PC-9 (cell line): Measurements from ENCODE around the gene MRPL27.
"Not testable (repeated sequence)": the region's sequence is repeated elsewhere in the genome, so short reads cannot be mapped to it uniquely, and the experiment has no call there.

Experiments
- EZH2 ChIP-seq: fragments of 200-600 bp; sonication (generic); IDR thresholded peaks from 2 replicates; pipeline ENCODE4 v1.8.0; 2017; ENCODE audit warnings: antibody characterized with exemption, low read depth
- TF ChIP-seq, protein P1 (sequence below): fragments of 200-600 bp; sonication (generic); conservative IDR thresholded peaks from 2 replicates; pipeline ENCODE4 v1.6.1; 2017; ENCODE audit warnings: mixed run types, antibody characterized with exemption, mild to moderate bottlenecking, moderate library complexity

DNA sequence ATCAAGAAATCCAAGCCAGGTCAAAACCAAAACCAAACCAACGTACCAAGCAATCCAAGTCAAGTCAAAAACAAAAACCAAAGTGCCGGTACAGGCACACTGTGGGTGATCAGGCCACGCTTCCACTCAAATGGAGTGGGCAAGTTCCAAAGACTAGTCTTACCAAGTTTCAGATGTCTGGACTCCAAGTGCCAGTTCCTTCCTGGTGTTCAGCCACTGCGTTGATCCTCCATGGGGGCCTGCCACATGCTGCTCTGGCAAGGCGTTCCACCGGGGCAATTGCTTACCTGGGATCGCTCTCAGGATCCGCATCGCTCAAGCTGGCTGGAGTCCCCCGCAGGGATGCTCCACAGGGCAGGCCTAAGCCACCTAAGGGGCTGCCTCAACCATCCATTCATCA is 46.6 kb upstream of the MRPL27 start:
- TF ChIP-seq, protein P1, sequence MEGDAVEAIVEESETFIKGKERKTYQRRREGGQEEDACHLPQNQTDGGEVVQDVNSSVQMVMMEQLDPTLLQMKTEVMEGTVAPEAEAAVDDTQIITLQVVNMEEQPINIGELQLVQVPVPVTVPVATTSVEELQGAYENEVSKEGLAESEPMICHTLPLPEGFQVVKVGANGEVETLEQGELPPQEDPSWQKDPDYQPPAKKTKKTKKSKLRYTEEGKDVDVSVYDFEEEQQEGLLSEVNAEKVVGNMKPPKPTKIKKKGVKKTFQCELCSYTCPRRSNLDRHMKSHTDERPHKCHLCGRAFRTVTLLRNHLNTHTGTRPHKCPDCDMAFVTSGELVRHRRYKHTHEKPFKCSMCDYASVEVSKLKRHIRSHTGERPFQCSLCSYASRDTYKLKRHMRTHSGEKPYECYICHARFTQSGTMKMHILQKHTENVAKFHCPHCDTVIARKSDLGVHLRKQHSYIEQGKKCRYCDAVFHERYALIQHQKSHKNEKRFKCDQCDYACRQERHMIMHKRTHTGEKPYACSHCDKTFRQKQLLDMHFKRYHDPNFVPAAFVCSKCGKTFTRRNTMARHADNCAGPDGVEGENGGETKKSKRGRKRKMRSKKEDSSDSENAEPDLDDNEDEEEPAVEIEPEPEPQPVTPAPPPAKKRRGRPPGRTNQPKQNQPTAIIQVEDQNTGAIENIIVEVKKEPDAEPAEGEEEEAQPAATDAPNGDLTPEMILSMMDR, result not testable (repeated sequence)
- not testable (repeated sequence) for TF ChIP-seq EZH2
